HG03039 (cell line): ENCODE measurements around the gene UBE2Z.

Source experiments
- ATAC-seq: cut with Tn5 transposase; IDR thresholded peaks from one replicate; pipeline ENCODE4 v1.9.1; 2021; ENCODE audit warnings: mild to moderate bottlenecking, moderate library complexity; ENCODE audit not compliant: unreplicated experiment

Gene UBE2Z

DNA sequence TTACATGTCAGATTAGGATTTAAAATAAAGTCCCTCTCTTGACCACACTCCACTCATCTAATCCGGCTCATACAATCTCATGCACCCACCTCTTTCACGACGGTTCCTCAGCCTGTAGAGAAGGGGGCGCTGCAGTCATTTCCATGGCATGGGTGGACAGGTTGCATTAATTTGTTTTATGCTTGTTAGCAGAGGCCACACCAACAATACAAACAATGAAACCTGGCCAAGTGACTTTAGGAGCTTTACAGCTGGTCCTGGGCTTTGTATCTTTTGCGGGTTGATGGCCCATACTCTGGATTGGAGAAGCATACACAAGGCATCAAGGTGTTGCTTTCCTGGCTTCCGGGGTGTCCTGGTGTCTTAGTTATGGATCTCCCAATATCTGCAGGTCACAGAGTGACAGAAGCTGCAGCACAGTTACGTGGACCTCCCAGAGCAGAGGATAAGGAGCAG lies 46.1 kb downstream of the UBE2Z start:
- ATAC-seq: no peak

DNA sequence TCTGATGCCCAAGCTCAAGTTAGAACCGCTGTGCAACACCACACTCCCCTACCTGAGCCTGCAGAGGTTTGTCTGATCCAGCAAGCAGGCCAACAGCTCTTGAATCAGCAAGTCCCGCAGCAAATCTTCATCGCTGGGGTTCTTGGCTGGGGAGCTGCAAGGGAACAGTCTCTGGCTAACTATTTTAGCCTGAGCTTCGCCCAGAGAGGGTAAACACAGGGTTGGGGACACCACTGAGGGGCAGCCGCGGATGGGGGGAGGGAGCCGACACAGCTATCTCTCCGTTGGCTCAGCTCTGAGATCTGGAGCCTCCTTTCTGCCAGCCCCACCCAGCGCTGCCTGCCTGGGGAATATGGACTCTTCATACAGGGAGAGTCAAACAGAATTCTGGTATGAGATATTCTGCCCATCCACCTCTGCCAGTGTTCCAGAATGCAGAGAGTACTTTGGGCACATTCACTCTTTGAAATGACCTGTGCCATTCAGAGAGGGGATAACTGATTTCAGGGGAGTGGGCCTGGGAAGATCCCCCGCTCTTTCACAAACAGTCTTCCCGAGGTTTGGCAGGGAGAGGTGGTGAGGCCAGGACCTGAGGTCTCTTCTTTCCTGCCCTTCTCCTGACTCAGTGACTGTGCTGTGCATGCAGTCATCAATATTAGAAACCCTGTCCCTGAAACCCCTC lies 52.8 kb downstream of the UBE2Z start:
- ATAC-seq: no peak

DNA sequence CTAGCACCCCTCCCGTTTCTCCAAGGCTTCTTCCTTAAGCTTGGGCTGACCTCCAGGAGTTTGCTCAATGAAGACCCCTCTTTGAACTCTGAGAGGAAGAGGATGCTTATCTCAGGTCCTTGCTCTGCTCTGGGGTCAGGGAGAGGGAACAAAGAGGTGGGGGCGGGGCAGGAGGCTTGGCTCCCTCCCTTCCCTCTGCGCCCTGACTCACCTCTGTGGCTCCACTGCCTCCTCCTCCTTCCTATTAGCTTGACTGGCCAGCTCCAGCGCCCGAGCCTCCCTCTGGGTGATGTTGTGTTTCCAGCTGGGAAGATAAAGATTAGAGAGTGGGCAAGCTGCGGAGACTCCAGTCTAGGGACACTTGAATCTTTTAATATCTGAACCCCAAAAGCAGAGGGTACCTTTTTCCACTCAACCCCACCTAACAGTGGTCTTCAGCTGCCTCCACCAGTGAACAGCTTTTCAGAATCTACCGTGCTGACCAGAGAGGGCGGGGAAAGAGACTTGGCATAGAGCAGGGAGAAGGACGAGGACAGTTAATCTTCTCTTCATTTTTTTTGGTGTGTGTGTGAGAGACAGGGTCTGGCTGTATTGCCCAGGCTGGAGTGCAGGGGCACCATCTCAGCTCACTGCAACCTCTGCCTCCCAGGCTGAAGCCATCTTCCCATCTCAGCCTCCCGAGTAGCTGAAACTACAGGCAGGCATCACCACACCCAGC lies 53.5 kb downstream of the UBE2Z start:
- ATAC-seq: no peak

DNA sequence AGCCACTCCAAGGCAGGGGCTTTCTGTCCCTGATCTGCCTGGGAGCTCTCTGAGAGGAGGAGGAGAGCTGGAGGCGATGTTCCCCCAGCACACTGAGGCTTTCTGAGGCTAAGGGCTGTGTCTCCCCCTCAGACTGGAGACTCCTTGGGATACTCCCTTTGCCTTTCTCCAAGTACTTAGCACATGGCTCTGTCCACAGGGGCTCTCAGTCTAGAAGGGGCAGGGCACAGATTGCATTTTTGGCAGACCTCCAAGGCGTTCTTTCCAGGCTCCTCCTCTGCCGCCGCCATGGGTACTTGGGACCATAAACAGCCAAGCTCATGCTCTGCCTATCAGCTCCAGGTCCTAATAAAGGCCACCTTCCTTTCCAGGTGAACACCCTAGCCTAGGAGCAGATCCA lies 62.0 kb downstream of the UBE2Z start:
- ATAC-seq: no peak

DNA sequence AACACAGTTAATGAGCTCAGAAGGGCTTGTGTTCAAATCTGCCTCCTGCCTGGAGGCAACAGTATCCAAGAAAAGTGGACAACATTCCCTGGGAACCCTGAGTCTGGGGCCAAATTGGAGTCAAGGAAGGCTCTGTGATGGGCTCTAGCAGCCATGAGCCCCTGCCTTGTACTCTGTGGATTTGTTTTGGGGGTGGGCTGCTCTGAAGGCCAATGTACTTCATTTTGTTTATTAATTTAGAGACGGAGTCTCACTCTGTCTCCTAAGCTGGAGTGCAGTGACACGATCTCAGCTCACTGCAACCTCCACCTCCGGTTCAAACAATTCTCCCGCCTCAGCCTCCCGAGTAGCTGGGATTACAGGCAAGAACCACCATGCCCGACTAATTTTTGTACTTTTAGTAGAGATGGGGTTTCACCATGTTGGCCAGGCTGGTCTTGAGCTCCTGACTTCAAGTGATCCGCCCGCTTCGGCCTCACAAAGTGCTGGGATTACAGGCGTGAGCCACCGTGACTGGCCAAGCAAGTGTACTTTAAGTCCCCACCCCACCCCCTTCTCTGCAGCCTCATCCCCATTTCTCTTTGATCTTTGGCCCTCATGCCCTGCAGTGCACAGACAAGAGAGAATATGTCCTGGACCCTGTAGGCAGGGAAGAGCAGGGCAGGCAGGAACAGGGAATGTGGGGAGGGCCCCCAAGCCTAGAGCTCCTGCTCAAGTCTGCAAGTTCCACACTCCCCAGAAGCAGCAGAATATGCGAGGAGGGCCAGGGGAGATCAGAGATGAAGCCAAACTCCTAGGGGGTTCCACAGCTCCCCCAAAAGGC lies 62.9 kb downstream of the UBE2Z start:
- ATAC-seq: no peak

DNA sequence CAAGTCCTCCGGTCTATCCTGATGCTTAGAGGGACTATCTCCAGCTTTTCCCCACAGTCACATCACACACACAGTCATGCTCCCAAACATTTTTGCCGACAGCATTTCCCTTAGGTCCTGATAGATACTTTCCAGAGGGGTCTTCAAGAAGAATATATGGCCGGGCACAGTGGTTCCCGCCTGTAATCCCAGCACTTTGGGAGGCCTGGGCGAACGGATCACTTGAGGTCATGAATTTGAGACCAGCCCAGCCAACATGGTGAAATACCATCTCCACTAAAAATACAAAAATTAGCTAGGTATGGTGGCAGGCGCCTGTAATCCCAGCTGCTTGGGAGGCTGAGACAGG lies 64.5 kb downstream of the UBE2Z start:
- no peak for ATAC-seq

DNA sequence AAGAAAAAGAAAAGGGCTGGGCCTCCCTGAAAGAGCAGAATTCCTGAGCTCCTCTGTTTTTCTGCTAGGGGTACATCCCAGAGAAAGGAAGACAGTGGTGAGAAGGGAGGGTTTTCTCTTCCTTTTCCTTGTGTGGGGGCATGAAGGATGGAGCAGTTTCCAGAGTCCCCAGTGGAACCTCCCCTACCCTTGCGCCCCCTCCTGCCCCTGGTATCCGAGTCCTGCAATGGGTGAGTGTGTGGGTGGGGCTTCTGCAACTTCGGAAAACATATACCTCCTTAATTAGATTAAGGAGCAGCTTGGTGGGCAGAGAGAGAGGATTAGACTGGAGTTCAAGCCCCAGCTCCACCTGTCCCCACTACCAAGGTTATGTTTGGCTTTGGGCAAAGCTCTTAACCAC lies 65.6 kb downstream of the UBE2Z start:
- no peak for ATAC-seq
